GM13977 (cell line): ENCODE results near the gene DCAF17.

Experiments used
- DNase-seq: peaks from one replicate; pipeline ENCODE4 v3.0.0; 2012; ENCODE audit warnings: low spot score
- in situ Hi-C: fragments of 300-500 bp; cut with MboI; formaldehyde crosslinking; loops from one replicate; pipeline ENCODE4 v1.12.0; 2022; ENCODE audit warnings: low sequenced_read_pairs, low pct_unique_long_range_greater_than_20kb, mixed read lengths, inconsistent platforms; ENCODE audit not compliant: unreplicated experiment
- TF ChIP-seq, protein P1 (sequence below): IDR thresholded peaks from 2 replicates; pipeline ENCODE4 v1.5.1; 2012; ENCODE audit warnings: mild to moderate bottlenecking, control low read depth; ENCODE audit not compliant: insufficient read depth; ENCODE audit errors: extremely low read depth, missing control alignments

DCAF17 gene

DNA sequence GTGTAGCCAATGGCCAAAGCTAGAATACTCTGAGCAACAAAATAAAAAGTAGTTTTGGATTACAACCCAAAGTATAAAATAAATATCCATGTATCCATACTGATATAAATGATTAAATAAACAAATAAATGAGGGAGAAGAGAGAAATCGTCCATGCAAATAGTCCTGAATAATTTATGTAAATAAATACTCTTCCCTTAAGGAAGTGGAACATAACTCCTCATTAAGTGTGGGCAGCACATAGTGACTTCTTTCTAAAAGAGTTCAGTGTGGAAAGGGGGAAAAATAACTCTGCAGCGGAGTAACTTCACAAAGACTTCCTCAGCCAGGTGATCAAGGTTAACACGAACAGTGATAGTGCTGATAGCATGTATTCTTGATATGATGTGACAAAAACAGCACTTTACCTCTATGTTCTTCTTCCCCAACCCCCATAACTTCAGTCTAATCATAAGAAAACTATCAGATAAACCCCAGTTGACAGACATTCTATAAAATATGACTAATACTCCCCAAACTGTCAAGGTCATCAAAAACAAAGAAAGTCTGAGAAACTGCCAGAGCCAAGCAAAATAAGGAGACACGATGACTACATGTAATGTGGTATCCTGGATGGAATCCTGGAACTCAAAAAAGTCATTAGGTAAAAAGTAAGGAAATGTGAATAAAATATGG lies 31.0 kb upstream of the DCAF17 start:
- in situ Hi-C loops, result no loop called here
- TF ChIP-seq, protein P1, sequence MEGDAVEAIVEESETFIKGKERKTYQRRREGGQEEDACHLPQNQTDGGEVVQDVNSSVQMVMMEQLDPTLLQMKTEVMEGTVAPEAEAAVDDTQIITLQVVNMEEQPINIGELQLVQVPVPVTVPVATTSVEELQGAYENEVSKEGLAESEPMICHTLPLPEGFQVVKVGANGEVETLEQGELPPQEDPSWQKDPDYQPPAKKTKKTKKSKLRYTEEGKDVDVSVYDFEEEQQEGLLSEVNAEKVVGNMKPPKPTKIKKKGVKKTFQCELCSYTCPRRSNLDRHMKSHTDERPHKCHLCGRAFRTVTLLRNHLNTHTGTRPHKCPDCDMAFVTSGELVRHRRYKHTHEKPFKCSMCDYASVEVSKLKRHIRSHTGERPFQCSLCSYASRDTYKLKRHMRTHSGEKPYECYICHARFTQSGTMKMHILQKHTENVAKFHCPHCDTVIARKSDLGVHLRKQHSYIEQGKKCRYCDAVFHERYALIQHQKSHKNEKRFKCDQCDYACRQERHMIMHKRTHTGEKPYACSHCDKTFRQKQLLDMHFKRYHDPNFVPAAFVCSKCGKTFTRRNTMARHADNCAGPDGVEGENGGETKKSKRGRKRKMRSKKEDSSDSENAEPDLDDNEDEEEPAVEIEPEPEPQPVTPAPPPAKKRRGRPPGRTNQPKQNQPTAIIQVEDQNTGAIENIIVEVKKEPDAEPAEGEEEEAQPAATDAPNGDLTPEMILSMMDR, result no peak
- DNase-seq, result no peak

GRCh38 chr2:171404261-171404660 lies 29.8 kb upstream of the DCAF17 start:
- in situ Hi-C loops, result no loop called here
- TF ChIP-seq, protein P1, result no peak
- no peak for DNase-seq

DNA sequence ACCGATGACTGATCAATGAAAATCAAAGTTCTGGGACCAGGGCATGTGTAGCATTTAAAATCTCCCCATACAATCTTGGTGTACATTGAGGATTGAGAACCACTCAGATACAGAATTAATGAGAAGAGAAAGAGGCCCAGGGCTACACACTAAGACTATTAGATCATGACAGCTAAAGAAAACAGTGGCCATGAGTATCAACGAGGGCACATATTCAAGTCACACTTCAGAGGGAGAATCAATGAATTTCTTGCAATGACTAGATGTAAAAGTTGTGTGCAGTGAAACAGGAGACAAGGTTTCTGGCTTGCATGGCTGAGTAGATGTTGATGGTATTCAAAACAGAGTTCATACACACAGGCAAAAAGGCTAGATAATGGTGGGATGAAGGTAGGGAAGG lies 29.3 kb upstream of the DCAF17 start:
- in situ Hi-C loops, result no loop called here
- TF ChIP-seq, protein P1, result no peak
- DNase-seq, result no peak

DNA sequence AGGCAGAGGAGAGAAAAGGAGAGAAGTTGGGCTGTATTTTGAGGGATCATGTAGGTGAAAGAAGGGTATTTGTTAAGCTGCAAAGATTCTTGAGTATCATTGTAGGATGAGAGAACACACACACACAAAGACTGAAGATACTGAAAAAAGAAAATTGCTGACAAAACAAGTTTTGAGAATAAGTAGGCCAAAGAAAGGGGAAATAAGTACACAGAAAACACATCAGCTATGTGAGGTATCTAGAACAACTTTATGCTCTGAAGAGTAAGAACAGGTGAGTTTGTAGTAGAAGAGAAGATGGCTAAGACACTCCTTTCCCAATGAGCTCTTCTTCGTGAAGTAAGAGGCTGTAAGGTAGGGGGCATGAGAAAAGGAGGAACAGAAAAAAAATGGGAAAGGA lies 28.5 kb upstream of the DCAF17 start:
- in situ Hi-C loops, result no loop called here
- TF ChIP-seq, protein P1, result no peak
- no peak for DNase-seq

DNA sequence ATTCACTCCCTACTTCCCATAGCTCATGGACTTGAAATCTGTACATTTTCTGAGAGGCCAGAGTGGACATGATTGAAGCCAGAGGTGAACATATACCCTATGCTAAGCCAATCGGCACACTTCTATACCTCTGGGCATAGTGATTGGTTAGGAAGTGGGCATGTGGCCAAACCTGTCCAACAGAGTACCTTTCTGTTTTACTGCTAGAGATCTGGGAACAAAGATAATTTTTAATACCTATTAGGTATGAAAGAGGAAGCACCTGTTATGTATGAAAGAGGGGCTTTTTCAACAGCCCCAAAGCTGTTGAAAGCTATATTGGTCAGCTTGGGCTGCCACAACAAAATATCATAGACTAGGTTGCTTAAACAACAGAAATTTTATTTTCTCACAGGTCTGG lies 28.0 kb upstream of the DCAF17 start:
- no peak for DNase-seq
- in situ Hi-C loops, result no loop called here
- TF ChIP-seq, protein P1, result no peak

GRCh38 chr2:171407030-171407675 lies 26.9 kb upstream of the DCAF17 start:
- TF ChIP-seq, protein P1, result no peak
- in situ Hi-C loops, result no loop called here
- DNase-seq, result peak; percentile 37
